HEK293 (cell line): Measurements from ENCODE around the gene RPL10A.

ENCODE experiments used
- CTCF ChIA-PET: fragments of 350-600 bp; formaldehyde crosslinking; extraction: SDS; loops from one replicate; lab custom pipeline; 2021; ENCODE audit warnings: antibody characterized with exemption; lab: Yijun Ruan, JAX
- POLR2A ChIA-PET: fragments of 300-600 bp; formaldehyde crosslinking; extraction: SDS; loops from one replicate; lab custom pipeline; 2020; ENCODE audit warnings: antibody characterized with exemption, inconsistent platforms; lab: Yijun Ruan, JAX
- H3K27ac ChIP-seq: fragments of 200-500 bp; sonication (Bioruptor generic); 2 replicates; pipeline ENCODE4 v1.5.1; 2014; ENCODE audit warnings: low read depth, low read length, control low read depth, inconsistent platforms; ENCODE audit errors: extremely low read depth
- H3K36me3 ChIP-seq, 2 experiments: fragments of 200-500 bp in 1 of 2; sonication (Bioruptor generic) in 1 of 2; 1 replicate in 1 of 2; 2 replicates in 1 of 2; pipeline ENCODE4 v1.5.1; 2014 to 2017; ENCODE audit warnings: inconsistent platforms in 2 of 2, low read length in 2 of 2; ENCODE audit not compliant: control insufficient read depth in 2 of 2, insufficient read depth in 1 of 2
- H3K4me1 ChIP-seq: fragments of 200-500 bp; sonication (Bioruptor generic); 2 replicates; pipeline ENCODE4 v1.5.1; 2014; ENCODE audit warnings: mild to moderate bottlenecking, low read length, inconsistent platforms; ENCODE audit not compliant: control insufficient read depth, insufficient read depth
- H3K4me3 ChIP-seq: 2 replicates; pipeline ENCODE4 v1.5.1; 2011; ENCODE audit warnings: low read depth, mild to moderate bottlenecking, control low read depth, low read length, moderate library complexity
- H3K9me3 ChIP-seq: fragments of 200-500 bp; sonication (Bioruptor generic); 2 replicates; pipeline ENCODE4 v1.5.1; 2014; ENCODE audit warnings: low read depth, low read length, inconsistent platforms; ENCODE audit not compliant: control insufficient read depth, insufficient read depth
- EGR2 ChIP-seq: fragments of 450-650 bp; formaldehyde crosslinking; IDR thresholded peaks from 2 replicates; pipeline ENCODE4 v1.5.1; 2016; ENCODE audit warnings: low read depth, missing biosample characterization, missing genetic modification characterization
- OVOL3 ChIP-seq: fragments of 450-650 bp; formaldehyde crosslinking; IDR thresholded peaks from 2 replicates; pipeline ENCODE4 v1.5.1; 2016; ENCODE audit warnings: missing biosample characterization, missing genetic modification characterization
- PBX3 ChIP-seq: sonication (generic); formaldehyde crosslinking; IDR thresholded peaks from 2 replicates; pipeline ENCODE4 v1.8.1; 2022; ENCODE audit warnings: mild to moderate bottlenecking, moderate library complexity, missing genetic modification reagents
- PRDM10 ChIP-seq: fragments of 450-650 bp; formaldehyde crosslinking; IDR thresholded peaks from 2 replicates; pipeline ENCODE4 v1.5.1; 2016; ENCODE audit warnings: missing biosample characterization, missing genetic modification characterization
- TSHZ1 ChIP-seq: fragments of 450-650 bp; formaldehyde crosslinking; IDR thresholded peaks from 2 replicates; pipeline ENCODE4 v1.5.1; 2016; ENCODE audit warnings: missing biosample characterization, missing genetic modification characterization, borderline replicate concordance
- ZBTB8A ChIP-seq: fragments of 450-650 bp; formaldehyde crosslinking; IDR thresholded peaks from 2 replicates; pipeline ENCODE4 v1.5.1; 2016; ENCODE audit warnings: missing biosample characterization, missing genetic modification characterization
- ZEB2 ChIP-seq: fragments of 450-650 bp; formaldehyde crosslinking; IDR thresholded peaks from 2 replicates; pipeline ENCODE4 v1.5.1; 2016; ENCODE audit warnings: missing biosample characterization, missing genetic modification characterization
- ZNF114 ChIP-seq: fragments of 450-650 bp; formaldehyde crosslinking; IDR thresholded peaks from 2 replicates; pipeline ENCODE4 v1.5.0; 2017; ENCODE audit warnings: missing biosample characterization, missing genetic modification characterization
- ZNF140 ChIP-seq: fragments of 450-650 bp; formaldehyde crosslinking; IDR thresholded peaks from 2 replicates; pipeline ENCODE4 v1.5.1; 2016; ENCODE audit warnings: missing biosample characterization, missing genetic modification characterization
- ZNF335 ChIP-seq: fragments of 450-650 bp; formaldehyde crosslinking; conservative IDR thresholded peaks from 2 replicates; pipeline ENCODE4 v1.5.1; 2016; ENCODE audit warnings: missing biosample characterization, missing genetic modification characterization
- ZNF398 ChIP-seq: fragments of 450-650 bp; formaldehyde crosslinking; IDR thresholded peaks from 2 replicates; pipeline ENCODE4 v1.5.1; 2017; ENCODE audit warnings: missing biosample characterization, missing genetic modification characterization
- ZNF518A ChIP-seq: fragments of 450-650 bp; formaldehyde crosslinking; conservative IDR thresholded peaks from 2 replicates; pipeline ENCODE4 v1.5.1; 2016; ENCODE audit warnings: low read depth, missing biosample characterization, missing genetic modification characterization
- ZNF777 ChIP-seq: fragments of 450-650 bp; formaldehyde crosslinking; IDR thresholded peaks from 2 replicates; pipeline ENCODE4 v1.5.1; 2017; ENCODE audit warnings: missing biosample characterization, missing genetic modification characterization, borderline replicate concordance
- ZNF792 ChIP-seq: fragments of 450-650 bp; formaldehyde crosslinking; IDR thresholded peaks from 2 replicates; pipeline ENCODE4 v1.5.1; 2016; ENCODE audit warnings: missing biosample characterization, missing genetic modification characterization
- ZNF830 ChIP-seq: fragments of 450-650 bp; IDR thresholded peaks from 2 replicates; pipeline ENCODE4 v1.5.0; 2018; ENCODE audit warnings: missing biosample characterization, missing genetic modification characterization, low read depth, mild to moderate bottlenecking, moderate library complexity
- ZSCAN16 ChIP-seq: fragments of 450-650 bp; formaldehyde crosslinking; IDR thresholded peaks from 2 replicates; pipeline ENCODE4 v1.5.1; 2016; ENCODE audit warnings: missing biosample characterization, missing genetic modification characterization
- ZXDB ChIP-seq: fragments of 450-650 bp; formaldehyde crosslinking; IDR thresholded peaks from 2 replicates; pipeline ENCODE4 v1.5.1; 2016; ENCODE audit warnings: missing biosample characterization, missing genetic modification characterization

The RPL10A gene

GRCh38 chr6:35469751-35470662 lies 1.8 kb downstream of the RPL10A start (continued):
- TF ChIP-seq PRDM10 = peak; percentile 66
- TF ChIP-seq ZNF114 (tag by site-specific recombination) = no peak
- no peak; the same call in 1 of the 2 replicates for TF ChIP-seq ZNF335 (tag by site-specific recombination)
- TF ChIP-seq ZXDB (tag by site-specific recombination) = 0 out of 2 replicates have a peak, but pooled peaks have one; percentile 8
- TF ChIP-seq ZNF140 (tag by site-specific recombination) = no peak
- no peak for TF ChIP-seq PBX3 (CRISPR knock-in tag)
- no peak for TF ChIP-seq OVOL3 (tag by site-specific recombination)
- no peak for TF ChIP-seq ZNF777 (tag by site-specific recombination)
- TF ChIP-seq ZNF830 (tag by site-specific recombination) = no peak
- TF ChIP-seq ZNF398 (tag by site-specific recombination) = no peak
- no peak for TF ChIP-seq EGR2
- peak; percentile 37; the same call in 1 of the 2 replicates for TF ChIP-seq ZEB2 (tag by site-specific recombination)
- TF ChIP-seq ZSCAN16 = no peak
- TF ChIP-seq ZBTB8A (tag by site-specific recombination) = no peak

- H3K27ac ChIP-seq = 0 out of 2 replicates have a peak overlapping the region, but pooled peaks have one; percentile 100
- TF ChIP-seq ZNF792 (no peak), TSHZ1 (tag by site-specific recombination) (0 out of 2 replicates have a peak, but pooled peaks have one; percentile 35), ZNF518A (tag by site-specific recombination) (no peak)
Observed at GRCh38 chr6:35470663-35471120, 2.5 kb downstream of the RPL10A start.

More at GRCh38 chr6:35470663-35471120, 2.5 kb downstream of the RPL10A start:
- ChIA-PET POLR2A (interaction anchor here (0.8 to 9.5 kb wide), 10 partner anchors 14 to 265 kb away, joined by 3 to 198 read pairs (median 4); partner anchors contain the start of genes FANCE and TEAD3), CTCF (interaction anchor here (0.6 to 1.8 kb wide), 6 partner anchors 20 to 626 kb away, joined by 3 to 8 read pairs (median 4); no protein-coding TSS in a partner anchor)
- Histone ChIP-seq H3K36me3 (peaks cover 13 to 85% of the 10 kb centered on the region in 2 experiments; a peak in 2 of 3 replicates), H3K4me3 (peak overlapping the region; percentile 17), H3K9me3 (no peaks in the 10 kb centered on the region), H3K4me1 (0 out of 2 replicates have a peak, but pooled peaks cover 5% of the 10 kb centered on the region)
